Breast epithelium (tissue), 3 donors: ENCODE results near the gene PCBP3.

ENCODE experiments used
- POLR2A ChIP-seq: fragments of 450-650 bp; IDR thresholded peaks from one replicate; pipeline ENCODE4 v1.6.1; 2016; ENCODE audit warnings: antibody characterized with exemption, mild to moderate bottlenecking, moderate library complexity
- POLR2AphosphoS5 ChIP-seq, 3 donors: sonication (generic); formaldehyde crosslinking; IDR thresholded peaks; one replicate each; pipeline ENCODE4 v1.6.1; 2017; ENCODE audit warnings: antibody characterized with exemption in 3 of 3

- TF ChIP-seq POLR2A (no peak), POLR2AphosphoS5 (IDR thresholded peaks at IDR 0.05) (no peak)
Measured at GRCh38 chr21:45800339-45801080, 157.0 kb downstream of the PCBP3 start.
